HepG2 (cell line): ENCODE results near the gene ARL3. TPM values are rescaled to one million over a fixed set of nuclear protein-coding genes. Genes with fewer than 3 reads are reported as not detected.

ENCODE experiments used
- CCAR2 ChIP-seq: fragments of 200-400 bp; formaldehyde crosslinking; optimal IDR thresholded peaks from 2 replicates; pipeline ENCODE3; 2018; ENCODE audit warnings: low read depth, mild to moderate bottlenecking, low read length, moderate library complexity
- ERF ChIP-seq: IDR thresholded peaks from 2 replicates; pipeline ENCODE4 v1.6.1; 2018; ENCODE audit warnings: missing biosample characterization, missing genetic modification reagents
- FOXP1 ChIP-seq, 2 experiments: fragments of 450-650 bp in 1 of 2; IDR thresholded peaks; 2 replicates each; pipeline ENCODE4 v1.6.1; 2017 to 2018; ENCODE audit warnings: antibody characterized with exemption in 1 of 2
- FUBP1 ChIP-seq: sonication (generic); formaldehyde crosslinking; IDR thresholded peaks from 2 replicates; pipeline ENCODE4 v1.5.1; 2020; ENCODE audit warnings: missing genetic modification reagents, mild to moderate bottlenecking, borderline replicate concordance
- GFI1 ChIP-seq: sonication (generic); formaldehyde crosslinking; IDR thresholded peaks from 2 replicates; pipeline ENCODE4 v1.5.0; 2020; ENCODE audit warnings: missing genetic modification reagents, mild to moderate bottlenecking, borderline replicate concordance
- IRF9 ChIP-seq: sonication (generic); formaldehyde crosslinking; IDR thresholded peaks from 2 replicates; pipeline ENCODE4 v1.8.0; 2022; ENCODE audit warnings: missing genetic modification reagents, mild to moderate bottlenecking, borderline replicate concordance
- KDM6A ChIP-seq: IDR thresholded peaks from 2 replicates; pipeline ENCODE4 v1.6.1; 2016; ENCODE audit warnings: low read depth
- KLF11 ChIP-seq: IDR thresholded peaks from 2 replicates; pipeline ENCODE4 v1.6.1; 2016; ENCODE audit warnings: missing compliant biosample characterization
- MBD4 ChIP-seq: IDR thresholded peaks from 2 replicates; pipeline ENCODE4 v1.6.1; 2012; ENCODE audit warnings: low read length, inconsistent platforms, borderline replicate concordance
- MLLT10 ChIP-seq: sonication (generic); formaldehyde crosslinking; IDR thresholded peaks from 2 replicates; pipeline ENCODE4 v1.4.0; 2020; ENCODE audit warnings: missing genetic modification reagents
- NFAT5 ChIP-seq: sonication (generic); formaldehyde crosslinking; IDR thresholded peaks from 2 replicates; pipeline ENCODE4 v1.4.0; 2020; ENCODE audit warnings: missing genetic modification reagents
- NFE2 ChIP-seq: sonication (generic); formaldehyde crosslinking; IDR thresholded peaks from 2 replicates; pipeline ENCODE4 v1.4.0; 2020; ENCODE audit warnings: missing genetic modification reagents
- PLRG1 ChIP-seq: fragments of 450-650 bp; conservative IDR thresholded peaks from 2 replicates; pipeline ENCODE4 v1.6.1; 2016
- RCOR2 ChIP-seq: IDR thresholded peaks from 2 replicates; pipeline ENCODE4 v1.6.1; 2016; ENCODE audit warnings: missing biosample characterization, missing genetic modification reagents
- SALL1 ChIP-seq: sonication (generic); formaldehyde crosslinking; IDR thresholded peaks from 2 replicates; pipeline ENCODE4 v1.8.0; 2022; ENCODE audit warnings: mild to moderate bottlenecking, missing genetic modification reagents
- SNAI1 ChIP-seq: sonication (generic); formaldehyde crosslinking; IDR thresholded peaks from 2 replicates; pipeline ENCODE4 v1.5.0; 2020; ENCODE audit warnings: mild to moderate bottlenecking, missing genetic modification reagents, borderline replicate concordance
- ZBTB20 ChIP-seq: sonication (generic); formaldehyde crosslinking; IDR thresholded peaks from 2 replicates; pipeline ENCODE4 v1.8.1; 2023; ENCODE audit warnings: missing genetic modification reagents, low read depth, mild to moderate bottlenecking, borderline replicate concordance
- ZFX ChIP-seq: sonication (generic); formaldehyde crosslinking; IDR thresholded peaks from 2 replicates; pipeline ENCODE4 v1.4.0; 2020; ENCODE audit warnings: mild to moderate bottlenecking, low read depth, missing genetic modification reagents, moderate library complexity
- ZMYM3 ChIP-seq: sonication (generic); formaldehyde crosslinking; IDR thresholded peaks from 2 replicates; pipeline ENCODE4 v1.5.1; 2020; ENCODE audit warnings: mild to moderate bottlenecking, missing genetic modification reagents
- ZNF33B ChIP-seq: sonication (generic); formaldehyde crosslinking; IDR thresholded peaks from 2 replicates; pipeline ENCODE4 v1.5.1; 2020; ENCODE audit warnings: mild to moderate bottlenecking, missing genetic modification reagents
- ZNF460 ChIP-seq: sonication (generic); formaldehyde crosslinking; IDR thresholded peaks from 2 replicates; pipeline ENCODE4 v1.5.1; 2020; ENCODE audit warnings: missing genetic modification reagents, mild to moderate bottlenecking, borderline replicate concordance
- ZNF790 ChIP-seq: sonication (generic); formaldehyde crosslinking; IDR thresholded peaks from 2 replicates; pipeline ENCODE4 v1.8.0; 2022; ENCODE audit warnings: missing genetic modification reagents, mild to moderate bottlenecking, borderline replicate concordance
- ZSCAN9 ChIP-seq: IDR thresholded peaks from 2 replicates; pipeline ENCODE4 v1.6.1; 2016; ENCODE audit warnings: borderline replicate concordance
- polyA plus RNA-seq, 8 experiments: library from polyadenylated mRNA; depleted of rRNA in 3 of 8; stranded (reverse) in 7 of 8; unstranded in 1 of 8; fragments of >200 nt; fragmentation: Illumina TruSeq in 4 of 8; extraction: Trizol in 4 of 8; gene quantifications; 2 replicates each; pipeline versions ENCODE4 v1.2.1 to v1.2.3, GENCODE V29; 2011 to 2016; ENCODE audit warnings: low read depth in 4 of 8, missing spikeins in 1 of 8, mixed read lengths in 1 of 8; ENCODE audit not compliant: insufficient read depth in 1 of 8
- total RNA-seq, 5 experiments: library from RNA; depleted of rRNA; stranded (reverse); fragments of >200 nt; fragmentation: Illumina TruSeq; extraction: Trizol; gene quantifications; 2 replicates each; pipeline ENCODE4 v1.2.3, GENCODE V29; 2016; ENCODE audit warnings: low read depth in 1 of 5

ARL3 gene
- total and polyA plus RNA-seq, 2 of the 13 experiments (the other 11 are each of a cell fraction or from before 2014, with no cell fraction given) = 5.2 to 6.6 TPM

GRCh38 chr10:102660888-102661657 is 53.1 kb downstream of the ARL3 start (continued):
- TF ChIP-seq FOXP1 (IDR thresholded peaks at IDR 0.05) = no peak
- TF ChIP-seq FOXP1 (CRISPR knock-in tag; IDR thresholded peaks at IDR 0.05) = peak; percentile 24; the same call in 1 of the 2 replicates
- no peak for TF ChIP-seq CCAR2
- TF ChIP-seq SNAI1 (CRISPR knock-in tag) = no peak
- no peak; the same call in 1 of the 2 replicates for TF ChIP-seq GFI1 (CRISPR knock-in tag)
- no peak for TF ChIP-seq MBD4
- TF ChIP-seq ZMYM3 = 0 out of 2 replicates have a peak, but pooled peaks have one; percentile 48
- TF ChIP-seq FUBP1 (CRISPR knock-in tag) = no peak
- TF ChIP-seq ERF (CRISPR knock-in tag) = no peak
- no peak; the same call in 1 of the 2 replicates for TF ChIP-seq ZBTB20
- TF ChIP-seq MLLT10 (CRISPR knock-in tag) = no peak
- no peak for TF ChIP-seq ZNF790 (CRISPR knock-in tag)
- TF ChIP-seq PLRG1 = no peak
- peak; percentile 65 for TF ChIP-seq ZFX (CRISPR knock-in tag)
- TF ChIP-seq SALL1 (CRISPR knock-in tag) = peak; percentile 8; the same call in 1 of the 2 replicates
- TF ChIP-seq KDM6A (CRISPR knock-in tag) = no peak
- TF ChIP-seq ZNF33B (CRISPR knock-in tag) = no peak
- no peak for TF ChIP-seq NFAT5 (CRISPR knock-in tag)
- 0 out of 2 replicates have a peak, but pooled peaks have one; percentile 32 for TF ChIP-seq RCOR2 (CRISPR knock-in tag)
- TF ChIP-seq KLF11 (CRISPR knock-in tag) = no peak
- TF ChIP-seq IRF9 (CRISPR knock-in tag) = no peak
- TF ChIP-seq ZNF460 (CRISPR knock-in tag) = no peak
- peak; percentile 42; the same call in 1 of the 2 replicates for TF ChIP-seq ZSCAN9 (CRISPR knock-in tag)
- TF ChIP-seq NFE2 (CRISPR knock-in tag) = no peak
